Lung (tissue), 12 donors: ENCODE measurements around the gene C2orf68. TPM values are rescaled to one million over a fixed set of nuclear protein-coding genes. Genes with fewer than 3 reads are reported as not detected.
"Not testable (repeated sequence)": the region's sequence is repeated elsewhere in the genome, so short reads cannot be mapped to it uniquely, and the experiment has no call there.

Experiments
- ATAC-seq: fragments of 200-7000 bp; cut with Tn5 transposase; one replicate; pipeline ENCODE4 v1.9.1; 2020; ENCODE audit warnings: moderate number of reproducible peaks; ENCODE audit not compliant: insufficient read depth, low FRiP score
- DNase-seq, 3 donors: peaks; one replicate each; pipeline ENCODE4 v3.0.0-alpha.2; 2013 to 2017
- H3K27ac ChIP-seq, 2 donors: one replicate each; pipeline ENCODE4 v1.5.1; 2013; ENCODE audit warnings: mild to moderate bottlenecking in 2 of 2, moderate library complexity in 2 of 2, control low read depth in 1 of 2, inconsistent platforms in 1 of 2, low read depth in 1 of 2, low read length in 1 of 2
- H3K27me3 ChIP-seq, 3 donors: one replicate each; pipeline ENCODE4 v1.5.1; 2013; ENCODE audit warnings: low read length in 2 of 3; ENCODE audit not compliant: control insufficient read depth in 3 of 3, insufficient read depth in 3 of 3
- H3K36me3 ChIP-seq, 4 donors: one replicate each; pipeline ENCODE4 v1.5.1; 2013; ENCODE audit warnings: low read length in 4 of 4, mild to moderate bottlenecking in 1 of 4, moderate library complexity in 1 of 4; ENCODE audit not compliant: control insufficient read depth in 4 of 4, insufficient read depth in 4 of 4
- H3K4me1 ChIP-seq, 5 donors: one replicate each; pipeline ENCODE4 v1.5.1; 2013; ENCODE audit warnings: low read length in 5 of 5, mild to moderate bottlenecking in 2 of 5, moderate library complexity in 1 of 5; ENCODE audit not compliant: control insufficient read depth in 5 of 5, insufficient read depth in 5 of 5
- H3K4me3 ChIP-seq: one replicate; pipeline ENCODE4 v1.5.1; 2013; ENCODE audit warnings: mild to moderate bottlenecking, control low read depth, moderate library complexity
- H3K9ac ChIP-seq, 2 donors: one replicate each; pipeline ENCODE4 v1.5.1; 2013; ENCODE audit warnings: low read length in 2 of 2, control low read depth in 1 of 2; ENCODE audit not compliant: insufficient read depth in 1 of 2
- H3K9me3 ChIP-seq, 4 donors: one replicate each; pipeline ENCODE4 v1.5.1; 2013; ENCODE audit warnings: low read length in 3 of 4, mild to moderate bottlenecking in 1 of 4, moderate library complexity in 1 of 4; ENCODE audit not compliant: control insufficient read depth in 4 of 4, insufficient read depth in 3 of 4
- CTCF ChIP-seq: IDR thresholded peaks from 2 replicates; pipeline ENCODE4 v1.5.1; 2012; ENCODE audit warnings: mild to moderate bottlenecking; ENCODE audit errors: control extremely low read depth, extremely low read depth
- WGBS, 2 donors: extraction: QIAGEN DNeasy Blood & Tissue Kit; methylation state at CpG; one replicate each; pipeline ENCODE4 v1.1.7; 2013; 5-methylcytosine and 5-hydroxymethylcytosine counted together
- polyA plus RNA-seq, 2 donors: library from polyadenylated mRNA; stranded (reverse); fragments of 200-250 nt; gene quantifications; one replicate each; pipeline ENCODE4 v1.2.1, GENCODE V29; 2013
- total RNA-seq, 2 donors: library from RNA; depleted of rRNA in 1 of 2; stranded (reverse); fragments of >200 nt in 1 of 2; gene quantifications; one replicate each; pipeline ENCODE4 v1.2.1, GENCODE V29; 2014 to 2021
- donor health status: control.
- donor health status: control.
- donor health status: Bipolar disorder and iron deficiency.
- donor health status: healthy.
- donor health status: DM: yes; HTN: yes; CAD: no.

C2orf68 gene
- total and polyA plus RNA-seq, 4 donors = 23.2 to 51.9 (median 40.7) TPM

GRCh38 chr2:85594715-85595300 lies 17.1 kb downstream of the C2orf68 start:
- Histone ChIP-seq H3K27me3 (no peaks in the 10 kb centered on the region), H3K4me1 (peaks cover 9 to 33% (median 28%) of the 10 kb centered on the region in 5 donors), H3K9ac (peak overlapping the region in 1 of 2 donors; percentile 80), H3K36me3 (peaks cover 0 to 33% (median 12%) of the 10 kb centered on the region in 4 donors), H3K27ac (peak overlapping the region; percentile 89 to 93), H3K9me3 (no peaks in the 10 kb centered on the region), H3K4me3 (peak overlapping the region; percentile 48)
- ATAC-seq = no peak
- WGBS, 2 donors = 18% methylated on average over 13 of the region's 13 CpGs
- no peak for TF ChIP-seq CTCF
- DNase-seq = no peak

- no peak for DNase-seq
- no peak for ATAC-seq
- peaks cover 9 to 48% (median 35%) of the 10 kb centered on the region in 5 donors for H3K4me1 ChIP-seq
- WGBS, 2 donors = 66 to 83% methylated on average over 3 of the region's 3 CpGs
- no peaks in the 10 kb centered on the region for H3K9me3 ChIP-seq
- no peak overlapping the region for H3K9ac ChIP-seq
- H3K36me3 ChIP-seq = peaks cover 0 to 17% (median 7%) of the 10 kb centered on the region in 4 donors
- H3K27ac ChIP-seq = peak overlapping the region in 1 of 2 donors; percentile 26
- no peaks in the 10 kb centered on the region for H3K27me3 ChIP-seq
- H3K4me3 ChIP-seq = no peak overlapping the region
- TF ChIP-seq CTCF = no peak
These were observed 18.8 kb downstream of the C2orf68 start for GRCh38 chr2:85593023-85593422.

- 90 to 96% methylated on average over 9 of the region's 9 CpGs for WGBS, 2 donors
- not testable (repeated sequence) for ATAC-seq, H3K4me3 ChIP-seq, H3K27me3 ChIP-seq, H3K9ac ChIP-seq, DNase-seq, H3K9me3 ChIP-seq
- Histone ChIP-seq H3K36me3 (peaks cover 0 to 13% (median 4%) of the 10 kb centered on the region in 4 donors), H3K4me1 (peaks cover 9 to 51% (median 36%) of the 10 kb centered on the region in 5 donors), H3K27ac (peak overlapping the region in 1 of 2 donors; percentile 94)
These were observed 19.6 kb downstream of the C2orf68 start for GRCh38 chr2:85592299-85592698.

GRCh38 chr2:85591563-85591962 lies 20.3 kb downstream of the C2orf68 start:
- no peaks in the 10 kb centered on the region for H3K27me3 ChIP-seq
- no peak for DNase-seq
- H3K36me3 ChIP-seq = peaks cover 0 to 6% (median under 1%) of the 10 kb centered on the region in 4 donors
- H3K27ac ChIP-seq = peak overlapping the region in 1 of 2 donors; percentile 94
- peaks cover 9 to 47% (median 35%) of the 10 kb centered on the region in 5 donors for H3K4me1 ChIP-seq
- H3K9me3 ChIP-seq = no peaks in the 10 kb centered on the region
- no peak overlapping the region for H3K4me3 ChIP-seq
- WGBS, 2 donors = 53 to 63% methylated on average over 12 of the region's 12 CpGs
- no peak overlapping the region for H3K9ac ChIP-seq
- TF ChIP-seq CTCF = no peak
- no peak for ATAC-seq
